ENCODE results near the gene EXOC8.
"Not testable (repeated sequence)": the region's sequence is repeated elsewhere in the genome, so short reads cannot be mapped to it uniquely, and the experiment has no call there.

EXOC8 gene

GRCh38 chr1:231363624-231364023 is 26.0 kb upstream of the EXOC8 start:
- no peak overlapping the region for H3K4me3 Mint-ChIP-seq
- DNase-seq (ENCODE audit: low spot score) = no peak
- H3K4me1 Mint-ChIP-seq (ENCODE audit: low read depth) = peaks cover 5% of the 10 kb centered on the region
- peaks cover 36% of the 10 kb centered on the region for H3K36me3 Mint-ChIP-seq (ENCODE audit: low read depth)
- H3K9me3 Mint-ChIP-seq = no peaks in the 10 kb centered on the region
- H3K27ac Mint-ChIP-seq = no peak overlapping the region
- H3K27me3 Mint-ChIP-seq (ENCODE audit: low read depth) = no peaks in the 10 kb centered on the region

DNA sequence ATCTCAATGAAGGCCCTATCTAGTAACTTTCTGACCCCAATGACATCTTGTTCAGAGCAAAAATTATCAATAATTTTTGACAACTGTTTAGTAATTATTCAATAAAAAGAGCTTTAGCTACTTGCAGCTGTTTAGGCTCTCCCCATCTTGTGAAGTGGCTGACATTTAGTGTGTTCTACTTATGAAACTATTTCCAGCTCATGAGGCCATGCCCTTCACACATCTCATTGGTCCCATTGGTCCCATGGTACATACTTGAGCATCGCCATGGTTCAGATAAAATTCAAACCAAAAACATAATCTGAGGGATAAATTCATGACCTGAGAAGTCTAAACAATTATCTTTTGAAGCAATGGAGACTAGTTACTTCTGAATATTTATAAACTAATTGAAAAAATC is 24.7 kb upstream of the EXOC8 start:
- Mint-ChIP-seq H3K36me3 (ENCODE audit: low read depth) (peaks cover 36% of the 10 kb centered on the region), H3K4me3 (no peak overlapping the region), H3K4me1 (ENCODE audit: low read depth) (peaks cover 11% of the 10 kb centered on the region), H3K27me3 (ENCODE audit: low read depth) (no peaks in the 10 kb centered on the region), H3K9me3 (no peaks in the 10 kb centered on the region), H3K27ac (no peak overlapping the region)
- no peak for DNase-seq (ENCODE audit: low spot score)

- no peaks in the 10 kb centered on the region for H3K9me3 Mint-ChIP-seq
- peak; percentile 10 for DNase-seq (ENCODE audit: low spot score)
- H3K27me3 Mint-ChIP-seq (ENCODE audit: low read depth) = no peaks in the 10 kb centered on the region
- H3K4me3 Mint-ChIP-seq = no peak overlapping the region
- peaks cover 12% of the 10 kb centered on the region for H3K4me1 Mint-ChIP-seq (ENCODE audit: low read depth)
- peaks cover 19% of the 10 kb centered on the region for H3K36me3 Mint-ChIP-seq (ENCODE audit: low read depth)
- no peak overlapping the region for H3K27ac Mint-ChIP-seq
Observed at GRCh38 chr1:231359113-231359512, 21.5 kb upstream of the EXOC8 start.

DNA sequence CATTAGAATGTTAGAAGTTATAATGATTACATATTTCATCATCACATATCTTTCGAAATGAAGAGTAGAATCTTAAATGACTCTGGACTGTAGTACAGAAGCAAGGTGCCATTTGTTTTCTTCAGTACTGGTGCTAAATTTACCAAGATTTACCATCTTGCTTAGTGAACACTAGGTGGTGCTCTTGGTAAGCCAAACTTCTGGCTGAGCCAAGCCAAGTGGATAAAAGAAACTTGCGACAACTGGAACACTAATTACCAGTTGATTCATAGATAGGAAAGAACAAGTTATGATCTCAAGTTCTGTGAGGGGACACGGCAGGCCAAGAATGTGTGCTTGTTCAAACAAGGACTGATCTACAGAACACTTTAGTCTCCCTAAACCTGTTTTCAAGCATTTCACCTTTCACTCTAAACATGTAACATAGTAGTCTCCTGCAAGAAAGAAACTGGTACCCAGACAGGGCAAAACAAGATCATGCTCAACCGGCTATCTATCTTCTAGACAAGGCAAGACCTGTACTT is 20.2 kb upstream of the EXOC8 start:
- Mint-ChIP-seq H3K27ac (peak overlapping the region; percentile 11), H3K36me3 (ENCODE audit: low read depth) (peaks cover 20% of the 10 kb centered on the region), H3K4me1 (ENCODE audit: low read depth) (peaks cover 10% of the 10 kb centered on the region), H3K9me3 (no peaks in the 10 kb centered on the region), H3K4me3 (no peak overlapping the region), H3K27me3 (ENCODE audit: low read depth) (no peaks in the 10 kb centered on the region)
- peak; percentile 19 for DNase-seq (ENCODE audit: low spot score)

DNA sequence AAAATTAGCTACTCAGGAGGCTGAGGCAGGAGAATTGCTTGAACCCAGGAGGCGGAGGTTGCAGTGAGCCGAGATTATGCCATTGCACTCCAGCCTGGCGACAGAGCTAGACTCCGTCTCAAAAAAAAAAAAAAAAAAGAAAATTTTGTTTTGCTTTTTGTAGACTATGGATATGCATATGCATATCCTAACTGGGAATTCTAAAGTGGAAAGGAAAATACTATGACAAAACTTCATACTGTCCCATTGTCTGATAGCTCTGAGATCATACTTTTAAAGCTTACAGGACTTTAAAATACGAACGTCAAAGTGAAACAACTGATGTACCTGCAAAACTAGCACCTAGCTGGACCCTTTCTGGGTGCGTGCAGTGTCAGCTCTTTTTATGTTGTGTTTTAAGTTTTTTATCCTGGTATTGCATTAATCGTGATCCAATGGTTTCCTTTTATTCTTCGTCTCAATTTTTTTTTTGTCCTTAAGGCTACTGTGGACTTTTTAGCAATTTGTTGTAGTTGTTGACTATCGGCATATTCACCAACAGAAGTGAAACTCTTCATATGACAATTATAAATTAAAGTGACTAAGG is 19.6 kb upstream of the EXOC8 start:
- no peaks in the 10 kb centered on the region for H3K27me3 Mint-ChIP-seq (ENCODE audit: low read depth)
- no peak overlapping the region for H3K4me3 Mint-ChIP-seq
- no peak overlapping the region for H3K27ac Mint-ChIP-seq
- no peaks in the 10 kb centered on the region for H3K9me3 Mint-ChIP-seq
- H3K4me1 Mint-ChIP-seq (ENCODE audit: low read depth) = peaks cover 10% of the 10 kb centered on the region
- DNase-seq (ENCODE audit: low spot score) = no peak
- peaks cover 24% of the 10 kb centered on the region for H3K36me3 Mint-ChIP-seq (ENCODE audit: low read depth)

DNA sequence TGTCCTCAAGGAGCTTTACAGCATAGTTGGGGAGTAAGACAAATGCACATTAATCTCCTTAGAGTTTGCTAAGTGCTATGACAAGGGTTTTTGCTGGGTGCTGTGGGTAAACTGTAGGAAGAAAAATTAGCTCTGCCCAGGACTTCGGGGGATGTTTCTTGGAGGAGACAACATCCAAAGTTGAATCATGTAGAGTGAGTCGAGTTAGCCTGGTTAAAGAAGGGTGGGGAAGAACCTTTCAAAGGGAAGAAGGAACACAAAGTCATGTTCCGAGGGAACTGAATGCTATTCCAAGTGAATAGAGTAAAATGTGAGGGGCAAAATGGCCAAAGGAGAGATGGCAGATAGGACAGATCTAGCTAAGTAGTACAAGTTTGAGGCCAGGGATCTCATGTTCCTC is 17.5 kb upstream of the EXOC8 start:
- Mint-ChIP-seq H3K4me3 (no peak overlapping the region), H3K27ac (no peak overlapping the region), H3K4me1 (ENCODE audit: low read depth) (peaks cover 10% of the 10 kb centered on the region), H3K36me3 (ENCODE audit: low read depth) (peaks cover 24% of the 10 kb centered on the region), H3K27me3 (ENCODE audit: low read depth) (no peaks in the 10 kb centered on the region), H3K9me3 (no peaks in the 10 kb centered on the region)
- DNase-seq (ENCODE audit: low spot score) = no peak

DNA sequence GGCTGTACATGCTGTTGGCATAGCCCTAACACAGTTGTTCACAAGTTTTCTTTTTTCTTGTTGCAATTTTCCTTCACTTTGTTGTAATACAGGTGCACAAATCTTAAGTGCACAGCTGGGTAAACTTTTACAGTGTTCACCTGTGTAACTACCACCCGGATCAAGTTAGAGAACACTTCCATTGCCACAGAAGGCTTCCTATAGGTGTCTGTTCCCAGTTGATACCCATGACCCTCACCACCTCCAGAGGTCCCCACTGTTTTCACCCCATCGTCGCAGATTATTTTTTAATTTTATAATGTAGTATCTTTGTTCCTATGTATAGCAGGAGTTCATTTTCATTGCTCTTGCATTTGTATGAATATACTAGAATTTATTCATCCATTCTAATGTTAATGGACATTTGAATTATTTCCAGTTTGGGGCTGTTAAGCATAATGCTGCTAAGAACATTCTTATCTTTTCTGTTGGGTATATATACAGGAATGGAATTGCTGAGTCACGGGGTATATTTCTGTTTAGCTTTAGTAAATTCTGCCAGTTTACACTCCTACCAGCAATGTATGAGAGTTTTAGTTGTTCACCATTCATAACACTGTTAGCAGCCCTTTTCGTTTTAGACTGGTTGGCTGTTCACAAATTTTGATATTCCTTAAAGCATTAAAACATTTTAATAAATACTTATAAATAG is 16.8 kb upstream of the EXOC8 start:
- no peaks in the 10 kb centered on the region for H3K9me3 Mint-ChIP-seq
- H3K36me3 Mint-ChIP-seq (ENCODE audit: low read depth) = peaks cover 24% of the 10 kb centered on the region
- no peaks in the 10 kb centered on the region for H3K27me3 Mint-ChIP-seq (ENCODE audit: low read depth)
- no peak overlapping the region for H3K4me3 Mint-ChIP-seq
- peaks cover 10% of the 10 kb centered on the region for H3K4me1 Mint-ChIP-seq (ENCODE audit: low read depth)
- DNase-seq (ENCODE audit: low spot score) = no peak
- no peak overlapping the region for H3K27ac Mint-ChIP-seq

- Mint-ChIP-seq H3K27ac (no peak overlapping the region), H3K4me3 (no peak overlapping the region), H3K4me1 (ENCODE audit: low read depth) (peaks cover 8% of the 10 kb centered on the region), H3K9me3 (no peaks in the 10 kb centered on the region), H3K36me3 (ENCODE audit: low read depth) (peaks cover 30% of the 10 kb centered on the region), H3K27me3 (ENCODE audit: low read depth) (no peaks in the 10 kb centered on the region)
- no peak for DNase-seq (ENCODE audit: low spot score)
Observed at GRCh38 chr1:231353086-231353485, 15.4 kb upstream of the EXOC8 start.

- H3K27ac Mint-ChIP-seq = no peak overlapping the region
- DNase-seq (ENCODE audit: low spot score) = no peak
- H3K9me3 Mint-ChIP-seq = no peaks in the 10 kb centered on the region
- H3K27me3 Mint-ChIP-seq (ENCODE audit: low read depth) = no peaks in the 10 kb centered on the region
- H3K36me3 Mint-ChIP-seq (ENCODE audit: low read depth) = peaks cover 28% of the 10 kb centered on the region
- H3K4me3 Mint-ChIP-seq = no peak overlapping the region
- H3K4me1 Mint-ChIP-seq (ENCODE audit: low read depth) = peaks cover 5% of the 10 kb centered on the region
Observed at GRCh38 chr1:231351816-231352215, 14.2 kb upstream of the EXOC8 start.

- H3K27me3 Mint-ChIP-seq (ENCODE audit: low read depth); DNase-seq (ENCODE audit: low spot score); H3K4me3 Mint-ChIP-seq; H3K27ac Mint-ChIP-seq; H3K9me3 Mint-ChIP-seq; H3K4me1 Mint-ChIP-seq (ENCODE audit: low read depth): not testable (repeated sequence)
- peaks cover 33% of the 10 kb centered on the region for H3K36me3 Mint-ChIP-seq (ENCODE audit: low read depth)
Observed at GRCh38 chr1:231348856-231349255, 11.2 kb upstream of the EXOC8 start.

GRCh38 chr1:231348442-231348841 is 10.8 kb upstream of the EXOC8 start:
- H3K27ac Mint-ChIP-seq = no peak overlapping the region
- H3K27me3 Mint-ChIP-seq (ENCODE audit: low read depth) = no peaks in the 10 kb centered on the region
- no peak overlapping the region for H3K4me3 Mint-ChIP-seq
- no peak for DNase-seq (ENCODE audit: low spot score)
- no peaks in the 10 kb centered on the region for H3K9me3 Mint-ChIP-seq
- peaks cover 33% of the 10 kb centered on the region for H3K36me3 Mint-ChIP-seq (ENCODE audit: low read depth)
- peaks cover under 1% of the 10 kb centered on the region for H3K4me1 Mint-ChIP-seq (ENCODE audit: low read depth)

- H3K4me1 Mint-ChIP-seq (ENCODE audit: low read depth) = peaks cover 3% of the 10 kb centered on the region
- H3K27ac Mint-ChIP-seq = no peak overlapping the region
- H3K9me3 Mint-ChIP-seq = no peaks in the 10 kb centered on the region
- no peak for DNase-seq (ENCODE audit: low spot score)
- no peak overlapping the region for H3K4me3 Mint-ChIP-seq
- no peaks in the 10 kb centered on the region for H3K27me3 Mint-ChIP-seq (ENCODE audit: low read depth)
- H3K36me3 Mint-ChIP-seq (ENCODE audit: low read depth) = peaks cover 31% of the 10 kb centered on the region
Observed at GRCh38 chr1:231347961-231348360, 10.3 kb upstream of the EXOC8 start.

DNA sequence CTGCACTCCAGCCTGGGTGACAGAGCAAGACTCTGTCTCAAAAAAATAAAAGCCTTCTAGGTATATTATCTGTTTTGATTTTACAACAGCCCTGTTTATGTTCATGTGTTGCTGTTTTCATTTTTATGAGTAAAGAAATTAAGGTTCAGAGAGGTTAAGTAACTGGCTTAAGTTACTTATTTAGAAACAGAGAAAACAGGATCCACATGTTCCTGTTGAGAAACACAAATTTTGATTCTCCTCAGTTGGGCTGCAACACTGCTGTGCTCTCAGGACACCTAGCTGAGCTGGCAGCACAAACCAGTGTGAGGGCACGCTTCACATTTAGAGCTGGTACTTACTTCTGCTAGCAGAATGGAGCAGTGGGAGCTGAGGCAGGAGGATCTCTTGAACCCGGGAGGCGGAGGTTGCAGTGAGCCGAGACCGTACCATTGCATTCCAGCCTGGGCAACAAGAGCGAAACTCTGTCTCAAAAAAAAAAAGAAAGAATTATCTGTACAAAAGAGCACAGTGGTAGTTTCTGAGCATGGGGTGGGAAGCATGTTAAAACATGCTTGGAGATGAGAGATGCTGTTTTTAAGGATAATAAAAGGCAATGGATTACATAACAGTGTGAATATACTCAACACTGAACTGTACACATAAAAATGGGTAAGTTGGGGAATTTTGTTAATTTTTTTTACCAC is 2.8 kb upstream of the EXOC8 start:
- H3K36me3 Mint-ChIP-seq (ENCODE audit: low read depth) = peaks cover 39% of the 10 kb centered on the region
- H3K4me1 Mint-ChIP-seq (ENCODE audit: low read depth) = peaks cover 34% of the 10 kb centered on the region
- DNase-seq (ENCODE audit: low spot score) = no peak
- no peak overlapping the region for H3K27ac Mint-ChIP-seq
- peaks cover 3% of the 10 kb centered on the region for H3K27me3 Mint-ChIP-seq (ENCODE audit: low read depth)
- no peak overlapping the region for H3K4me3 Mint-ChIP-seq
- no peaks in the 10 kb centered on the region for H3K9me3 Mint-ChIP-seq
